MM.1S (cell line): ENCODE results near the gene GLA.

ENCODE experiments used
- CTCF ChIP-seq: fragments of 300-600 bp; sonication (generic); IDR thresholded peaks from 2 replicates; pipeline ENCODE4 v1.5.1; 2016; ENCODE audit warnings: antibody characterized with exemption, low read length, mixed read lengths
- EZH2 ChIP-seq: fragments of 300-600 bp; sonication (generic); optimal IDR thresholded peaks from 2 replicates; pipeline ENCODE3; 2017; ENCODE audit warnings: low read depth, mild to moderate bottlenecking, antibody characterized with exemption, low read length, mixed read lengths

GRCh38 chrX:101450961-101451360, 43.2 kb upstream of the GLA start:
- TF ChIP-seq CTCF (no peak), EZH2 (no peak)
